ENCODE results near the gene AQP6.

GRCh38 chr12:49976557-49976956 is 3.8 kb downstream of the AQP6 start:
- TF ChIP-seq PATZ1 (CRISPR knock-in tag; IDR thresholded peaks at IDR 0.05; ENCODE audit: borderline replicate concordance) = no peak
- no peak for TF ChIP-seq ZC3H10 (CRISPR knock-in tag; IDR thresholded peaks at IDR 0.05)
- no peak for TF ChIP-seq ARNTL (CRISPR knock-in tag; IDR thresholded peaks at IDR 0.05; ENCODE audit: borderline replicate concordance, low read depth)
- no peak for TF ChIP-seq TCF4 (CRISPR knock-in tag; IDR thresholded peaks at IDR 0.05; ENCODE audit: borderline replicate concordance)
- TF ChIP-seq ZNF8 (CRISPR knock-in tag; IDR thresholded peaks at IDR 0.05) = no peak
- TF ChIP-seq ISL1 (CRISPR knock-in tag; IDR thresholded peaks at IDR 0.05) = no peak
- no peak for TF ChIP-seq ZFP3 (CRISPR knock-in tag; IDR thresholded peaks at IDR 0.05)
